ENCODE results near the gene NANOS3.

Gene NANOS3

DNA sequence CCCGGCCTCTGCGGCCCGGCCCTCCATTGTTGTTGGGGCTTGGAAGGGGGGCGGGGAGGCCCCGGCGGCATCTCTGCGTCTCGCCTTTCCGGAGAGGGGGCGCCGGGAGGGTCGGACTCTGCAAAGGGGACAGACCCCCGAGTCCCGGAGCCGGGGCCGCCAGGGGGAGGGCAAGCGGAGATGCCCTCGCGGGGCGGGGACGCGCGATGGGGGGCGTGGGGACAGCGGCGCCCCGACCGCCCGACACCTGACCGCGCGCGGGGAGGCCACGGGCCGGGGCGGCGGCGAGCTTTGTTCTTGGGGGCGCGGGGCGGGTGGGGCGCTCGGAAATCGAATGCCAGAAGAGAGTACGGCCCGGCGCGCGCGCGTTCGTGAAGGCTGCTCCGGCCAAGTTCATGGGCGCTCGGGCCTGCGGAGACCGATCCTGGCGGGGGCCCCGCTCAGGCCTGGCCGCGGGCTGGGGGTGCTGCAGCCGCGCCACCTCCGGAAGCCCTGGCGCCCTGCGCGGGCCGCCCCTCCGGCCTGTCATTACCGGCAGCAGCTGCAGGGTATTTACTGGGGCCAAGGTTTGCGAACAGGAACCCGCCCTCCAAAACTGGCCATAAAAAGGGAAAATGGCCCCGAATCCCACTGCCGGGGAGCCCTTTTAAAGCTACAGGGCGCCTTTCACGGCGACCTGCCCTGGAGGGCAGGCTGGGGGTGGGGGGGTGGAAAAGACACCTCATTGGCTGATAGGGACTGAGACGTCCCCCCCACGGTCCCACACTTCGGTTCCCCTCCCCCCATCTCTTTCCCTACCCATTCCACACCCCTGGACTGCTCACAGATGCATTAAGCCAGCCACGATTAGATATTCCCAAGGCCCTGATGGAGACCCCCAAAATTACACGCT, 11.1 kb upstream of the NANOS3 start:
- TF ChIP-seq GATA2 (IDR thresholded peaks at IDR 0.05; ENCODE audit: low read depth, low read length) (no peak), GATA3 (IDR thresholded peaks at IDR 0.05; ENCODE audit: low read depth, low read length) (no peak)

DNA sequence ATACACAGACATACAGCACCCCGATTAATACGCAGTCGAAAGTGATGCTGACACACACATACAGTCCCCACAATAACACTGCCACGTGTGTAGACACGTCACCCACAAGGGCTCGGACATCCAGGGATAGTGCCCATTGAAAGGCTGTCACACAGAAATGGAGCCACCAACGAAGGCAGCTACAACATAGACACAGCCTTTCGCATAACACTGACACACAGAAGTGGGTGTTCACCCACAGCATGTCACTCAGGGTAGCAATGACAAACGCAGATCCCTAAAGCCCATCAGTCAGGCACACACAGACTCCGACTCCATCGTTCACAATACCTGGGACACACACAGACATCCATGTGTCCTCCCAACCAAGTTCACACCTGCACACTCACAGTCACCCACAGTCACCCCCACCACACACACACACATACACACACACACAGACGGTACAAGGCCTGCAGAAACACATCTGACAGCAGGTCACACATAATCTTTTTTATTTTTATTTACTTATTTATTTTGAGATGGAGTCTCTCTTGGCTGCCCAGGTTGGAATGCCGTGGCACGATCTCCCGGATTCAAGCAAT, 10.4 kb upstream of the NANOS3 start:
- TF ChIP-seq GATA2 (IDR thresholded peaks at IDR 0.05; ENCODE audit: low read depth, low read length): no peak
- TF ChIP-seq GATA3 (IDR thresholded peaks at IDR 0.05; ENCODE audit: low read depth, low read length): no peak

DNA sequence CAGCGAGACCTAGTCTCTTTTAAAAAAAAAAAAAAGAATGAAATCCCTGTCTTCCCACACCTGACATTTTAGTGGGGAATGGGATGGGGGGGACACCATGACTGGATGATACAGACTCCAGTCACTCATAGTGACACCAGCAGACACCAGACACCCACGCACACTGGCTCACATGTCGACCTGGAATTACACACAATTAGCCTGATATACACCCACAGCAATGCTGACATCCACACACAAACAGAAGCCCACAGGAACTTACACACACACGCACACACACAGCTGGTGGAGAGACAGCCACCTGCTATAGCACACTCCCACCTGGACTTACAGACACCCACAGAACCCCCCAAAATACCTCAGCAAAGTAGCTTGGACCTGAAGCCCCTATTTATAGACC, 8.3 kb upstream of the NANOS3 start:
- TF ChIP-seq GATA2 (IDR thresholded peaks at IDR 0.05; ENCODE audit: low read depth, low read length) (no peak), GATA3 (IDR thresholded peaks at IDR 0.05; ENCODE audit: low read depth, low read length) (no peak)

DNA sequence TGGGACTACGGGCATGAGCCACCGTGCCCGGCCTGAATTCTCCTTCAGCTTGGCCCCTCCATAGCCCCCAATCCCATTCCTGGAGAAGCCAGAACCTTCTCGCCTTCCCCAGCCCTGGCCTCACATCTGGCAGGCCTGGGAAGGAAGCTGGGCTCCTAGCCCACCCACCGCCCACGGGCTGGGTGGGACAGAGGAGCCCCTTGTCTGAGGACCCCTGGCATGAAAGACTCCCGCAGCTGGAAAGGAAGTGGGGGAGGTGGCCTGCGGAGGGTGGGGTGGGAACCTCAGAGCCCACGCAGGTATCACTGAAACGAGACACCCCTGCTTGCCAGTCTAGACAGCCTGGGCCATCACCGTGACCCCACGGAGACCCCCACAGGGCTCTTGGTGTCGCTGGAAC, 7.7 kb upstream of the NANOS3 start:
- no peak for TF ChIP-seq GATA2 (IDR thresholded peaks at IDR 0.05; ENCODE audit: low read depth, low read length)

DNA sequence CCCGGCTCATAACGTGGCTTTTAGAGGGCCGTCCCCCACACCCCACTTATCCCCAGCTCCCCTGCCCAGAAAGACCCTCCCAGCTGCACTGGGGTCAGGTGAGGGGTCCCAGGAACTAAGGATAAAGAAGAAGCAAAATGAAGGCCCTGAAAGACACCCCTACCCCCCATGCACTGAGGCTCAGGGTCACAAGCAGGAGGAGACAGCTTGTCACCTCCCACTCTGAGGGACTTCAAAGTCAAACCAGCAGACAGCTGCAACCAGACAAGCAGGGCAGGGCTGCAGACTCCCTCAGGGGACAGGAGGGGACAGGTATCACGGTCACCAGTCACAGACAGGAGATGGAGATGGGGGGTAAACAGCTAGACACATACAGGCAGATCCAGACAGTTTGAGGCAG, 6.1 kb upstream of the NANOS3 start:
- no peak for TF ChIP-seq GATA3 (IDR thresholded peaks at IDR 0.05; ENCODE audit: low read depth, low read length)
- no peak for TF ChIP-seq GATA2 (IDR thresholded peaks at IDR 0.05; ENCODE audit: low read depth, low read length)

DNA sequence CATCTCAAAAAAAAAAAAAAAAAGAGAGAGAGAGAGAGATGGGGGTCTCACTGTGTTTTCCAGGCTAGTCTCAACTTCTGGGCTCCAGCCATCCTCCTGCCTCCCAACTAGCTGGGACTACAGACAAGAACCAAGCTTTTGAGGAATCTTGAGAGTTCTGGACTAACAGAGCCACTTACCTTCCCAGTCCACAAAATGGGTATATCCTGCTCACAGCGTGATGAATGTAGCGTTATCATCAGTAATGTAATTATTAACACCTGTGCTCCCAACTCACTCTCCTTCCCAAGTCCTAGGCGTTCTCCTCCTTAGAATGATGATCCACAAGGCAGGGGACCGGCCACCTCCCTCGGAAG, 4.6 kb upstream of the NANOS3 start:
- TF ChIP-seq GATA2 (IDR thresholded peaks at IDR 0.05; ENCODE audit: low read depth, low read length): no peak
- TF ChIP-seq GATA3 (IDR thresholded peaks at IDR 0.05; ENCODE audit: low read depth, low read length): no peak

DNA sequence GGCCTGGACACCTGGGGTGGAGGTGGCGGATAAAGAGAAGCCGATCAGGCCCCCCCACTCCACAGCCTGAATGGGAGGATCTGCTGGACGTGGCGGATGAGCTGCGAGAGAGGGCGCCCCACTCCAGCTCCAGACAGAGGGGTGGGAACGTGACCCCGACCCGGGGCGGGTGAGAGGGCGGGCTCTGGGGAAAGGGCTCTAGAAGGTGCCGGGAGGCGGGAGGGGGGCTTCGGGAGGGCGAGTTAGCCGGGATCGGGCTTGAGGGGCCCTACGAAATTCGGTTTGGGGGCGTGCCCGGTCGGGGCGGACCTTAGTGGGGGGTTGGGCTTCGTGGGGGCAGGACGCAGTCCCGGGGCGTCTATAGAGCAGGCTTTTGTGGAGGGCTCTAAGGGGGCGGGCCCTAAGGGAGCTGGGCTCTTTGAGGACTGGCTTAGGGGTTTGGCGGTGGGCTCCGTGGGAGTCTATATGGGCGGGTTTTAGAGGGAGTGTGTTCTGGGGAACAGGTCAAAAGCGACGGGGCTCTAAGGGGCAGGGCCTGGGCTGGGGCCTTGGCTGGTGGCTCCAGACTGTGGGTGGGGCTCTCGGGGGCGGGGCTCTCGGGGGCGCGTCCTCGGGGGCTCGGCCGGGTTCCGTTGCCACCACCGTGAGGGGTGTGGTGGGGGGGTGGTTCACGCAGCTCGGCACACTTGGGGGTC, 4.1 kb upstream of the NANOS3 start:
- no peak for TF ChIP-seq GATA2 (IDR thresholded peaks at IDR 0.05; ENCODE audit: low read depth, low read length)
- TF ChIP-seq GATA3 (IDR thresholded peaks at IDR 0.05; ENCODE audit: low read depth, low read length): no peak

DNA sequence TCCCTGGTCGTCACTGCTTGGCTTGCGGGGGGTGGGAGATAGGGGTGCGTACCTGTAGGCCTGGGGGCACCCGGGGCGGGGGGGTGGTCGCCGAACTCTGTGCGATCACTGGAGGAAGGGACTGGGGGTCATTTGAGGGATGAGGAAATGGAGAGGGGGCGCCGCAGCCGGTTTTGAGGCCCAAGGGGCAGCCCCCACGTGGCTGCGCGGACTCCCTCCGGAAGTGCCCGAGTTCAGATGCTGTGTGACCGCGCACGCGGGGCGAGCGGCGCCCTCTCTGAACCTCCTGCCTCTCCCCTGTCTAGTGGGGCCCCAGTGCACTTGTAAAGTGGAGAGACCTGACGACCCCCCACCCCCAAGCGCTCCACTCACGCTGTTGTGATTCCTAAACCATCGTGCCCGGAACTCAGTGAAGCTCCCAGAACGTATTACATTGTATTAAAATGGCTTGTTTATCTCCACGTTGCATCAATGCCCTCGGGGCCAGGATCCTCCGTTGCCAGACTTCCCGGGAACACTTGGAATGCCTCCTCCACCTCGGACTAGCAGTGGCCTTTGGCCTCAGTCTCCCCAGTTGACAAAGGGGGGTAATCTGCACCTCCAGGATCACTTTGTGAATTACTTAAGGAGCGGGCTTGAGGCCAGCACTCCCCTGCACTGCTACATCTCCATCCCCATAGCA, 3.0 kb upstream of the NANOS3 start:
- TF ChIP-seq GATA2 (IDR thresholded peaks at IDR 0.05; ENCODE audit: low read depth, low read length) (peak; percentile 80), GATA3 (IDR thresholded peaks at IDR 0.05; ENCODE audit: low read depth, low read length) (no peak)

DNA sequence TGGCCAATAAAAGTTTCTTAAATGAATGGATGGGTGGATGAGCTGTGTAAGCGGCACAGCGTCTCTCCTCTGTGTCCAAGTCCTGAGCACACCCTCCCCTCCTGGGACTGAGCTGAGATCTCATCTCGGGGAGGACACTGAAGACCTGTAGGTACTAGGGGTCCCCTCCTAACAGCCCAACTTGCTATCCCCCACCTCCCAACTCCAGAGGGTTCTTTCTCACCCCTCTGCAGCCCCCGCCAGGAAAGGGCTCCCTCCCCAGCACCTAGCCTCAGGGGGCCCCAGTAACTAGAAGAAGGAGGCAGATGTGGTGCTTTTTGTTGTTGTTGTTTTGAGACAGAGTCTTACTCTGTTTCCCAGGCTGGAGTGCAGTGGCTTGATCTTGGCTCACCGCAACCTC, 1.1 kb upstream of the NANOS3 start:
- no peak for TF ChIP-seq GATA3 (IDR thresholded peaks at IDR 0.05; ENCODE audit: low read depth, low read length)

DNA sequence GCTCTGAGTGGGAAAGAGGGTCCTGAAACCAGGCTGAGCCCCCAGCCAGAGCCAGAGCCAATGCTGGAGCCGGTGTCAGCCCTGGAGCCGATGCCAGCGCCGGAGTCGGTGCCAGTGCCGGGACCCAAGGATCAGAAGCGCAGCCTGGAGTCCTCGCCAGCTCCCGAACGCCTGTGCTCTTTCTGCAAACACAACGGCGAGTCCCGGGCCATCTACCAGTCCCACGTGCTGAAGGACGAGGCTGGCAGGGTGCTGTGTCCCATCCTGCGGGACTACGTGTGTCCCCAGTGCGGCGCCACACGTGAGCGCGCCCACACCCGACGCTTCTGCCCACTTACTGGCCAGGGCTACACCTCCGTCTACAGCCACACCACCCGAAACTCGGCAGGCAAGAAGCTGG, 369 bp downstream of the NANOS3 start:
- TF ChIP-seq GATA2 (IDR thresholded peaks at IDR 0.05; ENCODE audit: low read depth, low read length): no peak

DNA sequence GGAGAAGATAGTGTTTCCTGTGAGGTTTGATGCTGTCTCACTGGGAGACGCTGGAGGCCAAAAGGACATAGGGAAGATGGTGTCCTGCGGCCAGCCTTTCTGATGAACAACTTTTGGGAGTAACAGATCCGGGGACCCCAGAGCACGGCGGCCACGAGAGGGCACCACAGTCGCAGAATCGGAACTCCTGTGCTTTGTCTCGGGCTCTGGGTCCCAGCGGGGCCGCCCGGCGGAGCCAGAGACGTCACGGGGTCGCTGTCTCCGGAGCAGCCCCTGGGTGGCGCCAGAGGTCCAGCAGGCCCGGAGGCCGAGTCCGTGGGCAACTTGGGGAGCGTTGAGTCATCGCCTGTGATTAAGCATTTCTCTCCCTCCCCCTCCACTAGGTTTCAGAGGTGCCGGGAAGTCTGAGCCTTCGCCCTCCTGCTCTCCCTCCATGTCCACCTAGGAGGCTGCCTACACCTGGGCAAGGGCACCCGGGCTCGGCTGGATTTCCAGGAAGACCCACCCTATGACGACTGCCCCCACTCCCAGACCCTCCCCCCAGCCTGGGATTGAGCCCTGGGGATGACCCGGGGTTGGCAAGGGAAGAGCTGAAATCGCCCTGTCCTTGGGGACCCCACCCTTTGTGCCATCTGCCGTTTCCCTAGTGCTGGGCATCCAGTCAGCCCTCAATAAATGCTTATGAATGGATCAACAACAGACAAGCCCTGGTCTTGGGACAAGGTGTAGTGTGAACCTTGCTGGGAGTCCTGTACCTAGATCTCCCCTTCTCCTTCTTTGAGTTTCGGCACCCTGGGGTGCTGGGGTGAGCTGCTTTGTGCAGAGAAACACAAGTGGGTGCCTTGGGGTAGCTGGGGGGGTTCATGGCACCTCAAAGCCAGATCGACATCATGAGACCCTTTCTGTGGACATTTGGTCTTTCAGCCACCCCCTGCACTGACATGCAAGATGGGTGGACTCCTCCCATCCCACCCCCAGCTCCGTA, 3.4 kb downstream of the NANOS3 start:
- TF ChIP-seq GATA2 (IDR thresholded peaks at IDR 0.05; ENCODE audit: low read depth, low read length) (no peak), GATA3 (IDR thresholded peaks at IDR 0.05; ENCODE audit: low read depth, low read length) (no peak)

DNA sequence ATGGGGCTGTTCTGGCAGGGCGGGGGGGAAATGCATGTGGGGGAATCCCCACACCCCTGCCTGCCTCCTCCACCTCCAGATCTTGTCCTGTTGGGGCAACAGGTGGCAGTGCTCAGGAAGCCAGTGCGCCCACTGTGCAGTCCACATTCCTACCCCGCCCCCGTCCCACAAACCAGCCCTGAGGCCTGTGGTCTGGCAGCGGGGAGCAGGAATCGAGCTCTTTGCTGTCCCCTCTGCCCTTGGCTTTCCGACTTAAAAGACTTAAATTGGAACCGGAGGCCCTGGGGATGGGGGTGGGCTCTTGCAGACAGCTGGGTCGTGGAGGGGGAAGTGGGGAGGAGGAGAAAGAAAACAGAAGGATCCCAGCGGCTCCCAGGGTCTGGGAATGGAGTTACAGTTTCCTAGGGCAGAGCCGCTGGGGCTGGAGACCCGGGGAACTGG, 4.3 kb downstream of the NANOS3 start:
- no peak for TF ChIP-seq GATA3 (IDR thresholded peaks at IDR 0.05; ENCODE audit: low read depth, low read length)
- no peak for TF ChIP-seq GATA2 (IDR thresholded peaks at IDR 0.05; ENCODE audit: low read depth, low read length)

DNA sequence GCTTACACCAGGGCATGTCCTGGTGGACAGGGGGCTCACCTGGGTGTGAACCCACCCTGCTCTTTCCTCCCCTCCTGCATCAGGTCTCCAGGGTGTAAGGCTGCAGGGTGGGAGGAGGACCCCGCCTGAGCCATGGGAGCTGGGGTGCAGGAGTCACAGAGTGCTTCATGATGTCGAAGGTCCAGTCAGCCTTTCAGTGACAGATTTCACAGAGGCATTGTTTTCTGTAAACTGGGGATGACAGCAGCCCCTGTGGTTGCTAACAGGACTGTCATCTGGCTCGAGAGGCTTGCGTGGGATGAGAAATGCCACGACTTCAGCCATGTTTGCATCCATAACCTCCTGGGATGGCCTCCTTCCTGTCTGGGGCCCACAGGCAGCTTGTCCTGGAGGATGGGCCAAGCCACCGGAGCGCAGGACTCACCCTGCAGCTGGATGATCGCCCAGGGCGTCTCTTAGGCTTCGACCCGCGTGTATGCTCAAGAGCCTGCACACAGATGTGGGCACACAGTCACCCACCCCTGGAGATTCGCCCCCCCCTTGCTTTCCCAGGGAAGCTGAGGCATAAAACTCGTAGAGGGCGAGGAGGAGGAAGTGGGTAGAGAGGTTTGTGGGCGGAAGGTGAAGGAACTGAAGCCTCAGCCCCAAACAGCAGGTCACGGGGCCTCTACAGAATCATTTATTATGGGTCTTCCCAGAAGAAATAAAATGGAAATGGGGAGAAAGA, 4.9 kb downstream of the NANOS3 start:
- no peak for TF ChIP-seq GATA2 (IDR thresholded peaks at IDR 0.05; ENCODE audit: low read depth, low read length)
- TF ChIP-seq GATA3 (IDR thresholded peaks at IDR 0.05; ENCODE audit: low read depth, low read length): no peak
